ENCODE results near the gene AFAP1L2.
"Not testable (repeated sequence)": the region's sequence is repeated elsewhere in the genome, so short reads cannot be mapped to it uniquely, and the experiment has no call there.

AFAP1L2 gene

GRCh38 chr10:114359041-114359952 lies 45.0 kb downstream of the AFAP1L2 start:
- no peak for DNase-seq

- DNase-seq, result no peak
Observed at GRCh38 chr10:114357515-114357996, 46.7 kb downstream of the AFAP1L2 start.

DNA sequence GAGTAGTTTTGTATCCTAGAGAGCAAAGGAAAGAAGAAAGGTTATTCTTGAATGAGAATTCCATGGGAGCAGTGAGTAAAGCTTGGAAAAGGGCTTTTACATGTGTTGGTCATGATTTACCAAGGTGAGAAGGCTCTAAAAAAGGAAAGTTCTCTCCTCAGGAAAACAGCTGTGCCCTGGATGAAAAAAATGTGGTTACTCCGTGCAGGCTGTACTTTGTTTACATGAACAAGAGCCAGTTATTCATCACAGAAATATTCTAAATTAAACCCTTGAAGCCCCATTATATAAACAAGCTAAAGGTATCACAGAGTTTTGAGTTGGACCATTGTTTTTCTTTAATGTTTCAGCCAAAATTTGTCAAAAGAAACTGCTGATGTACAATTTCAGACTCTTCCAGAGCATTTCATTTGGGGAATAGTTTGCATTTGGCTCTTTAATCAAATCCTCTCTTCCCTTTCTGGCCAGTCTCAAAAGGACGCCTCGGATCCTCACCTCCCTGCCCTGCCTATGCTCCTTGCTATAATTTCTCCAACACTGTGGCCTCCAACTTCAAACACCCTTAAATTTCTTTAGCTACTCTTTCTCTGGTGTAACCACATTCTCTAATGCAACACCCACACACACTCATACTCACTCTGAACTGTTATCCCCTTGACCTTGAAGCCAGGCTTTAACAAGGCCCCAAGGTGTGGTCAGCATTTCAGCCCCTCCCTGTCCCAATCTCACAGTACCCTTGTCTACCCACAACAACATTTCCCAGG lies 47.4 kb downstream of the AFAP1L2 start:
- DNase-seq, result no peak

DNA sequence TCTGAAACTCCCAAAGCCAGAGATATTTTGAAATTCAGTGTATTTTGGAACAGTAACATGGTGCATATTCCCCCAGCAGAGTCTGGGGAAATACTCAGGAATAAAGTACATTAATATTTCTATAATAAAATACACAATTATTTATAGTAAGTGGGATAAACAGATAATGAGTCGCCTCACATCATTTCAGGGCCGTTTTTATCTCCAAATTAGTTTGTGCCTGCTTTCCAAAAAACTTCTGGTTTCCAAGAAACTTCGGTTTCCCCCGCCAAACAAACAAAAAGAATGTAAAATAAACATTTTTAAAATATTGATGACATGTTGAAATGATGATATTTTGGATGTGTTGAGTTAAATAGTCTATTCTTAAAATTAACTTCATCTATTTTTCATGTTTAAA lies 48.2 kb downstream of the AFAP1L2 start:
- no peak for DNase-seq

GRCh38 chr10:114353383-114353782 lies 50.9 kb downstream of the AFAP1L2 start:
- no peak for DNase-seq

GRCh38 chr10:114352653-114353298 lies 51.5 kb downstream of the AFAP1L2 start:
- DNase-seq, result no peak

DNA sequence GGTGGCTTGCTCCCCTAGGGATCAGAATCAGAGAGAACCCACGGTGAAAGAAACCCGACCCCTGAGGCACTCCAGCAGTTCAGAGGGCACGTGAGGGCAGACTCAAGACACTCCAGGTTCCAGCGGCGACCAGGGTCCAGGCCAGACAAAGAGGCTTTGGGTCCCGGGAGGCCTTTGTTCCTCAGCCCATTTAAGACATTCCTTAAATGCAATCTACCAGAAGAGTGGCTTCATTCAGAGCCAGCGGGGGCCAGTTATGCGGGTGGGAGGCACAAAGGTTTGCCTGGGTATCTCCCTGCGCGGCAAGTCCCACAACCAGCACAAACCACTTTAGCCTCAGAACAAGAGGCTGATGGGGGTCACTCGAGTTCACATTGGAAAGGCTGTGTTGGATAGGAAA lies 53.6 kb downstream of the AFAP1L2 start:
- no peak for DNase-seq

GRCh38 chr10:114349522-114350215 lies 54.6 kb downstream of the AFAP1L2 start:
- DNase-seq, result no peak

DNA sequence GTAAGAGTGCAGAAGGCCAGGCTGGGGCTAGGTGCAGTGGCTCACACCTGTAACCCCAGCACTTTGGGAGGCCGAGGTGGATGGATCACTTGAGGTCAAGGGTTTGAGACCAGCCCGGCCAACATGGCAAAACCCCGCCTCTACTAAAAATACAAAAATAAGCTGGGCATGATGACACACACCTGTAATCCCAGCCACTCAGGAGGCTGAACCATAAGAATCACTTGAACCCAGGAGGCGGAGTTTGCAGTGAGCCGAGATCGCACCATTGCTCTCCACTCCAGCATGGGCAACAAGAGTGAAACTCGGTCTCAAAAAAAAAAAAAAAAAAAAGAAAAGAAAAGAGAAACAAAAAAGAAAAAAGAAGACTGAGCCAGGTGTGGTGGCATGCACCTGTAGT lies 55.2 kb downstream of the AFAP1L2 start:
- not testable (repeated sequence) for DNase-seq

- no peak for DNase-seq
Observed at GRCh38 chr10:114347791-114348190, 56.5 kb downstream of the AFAP1L2 start.

DNA sequence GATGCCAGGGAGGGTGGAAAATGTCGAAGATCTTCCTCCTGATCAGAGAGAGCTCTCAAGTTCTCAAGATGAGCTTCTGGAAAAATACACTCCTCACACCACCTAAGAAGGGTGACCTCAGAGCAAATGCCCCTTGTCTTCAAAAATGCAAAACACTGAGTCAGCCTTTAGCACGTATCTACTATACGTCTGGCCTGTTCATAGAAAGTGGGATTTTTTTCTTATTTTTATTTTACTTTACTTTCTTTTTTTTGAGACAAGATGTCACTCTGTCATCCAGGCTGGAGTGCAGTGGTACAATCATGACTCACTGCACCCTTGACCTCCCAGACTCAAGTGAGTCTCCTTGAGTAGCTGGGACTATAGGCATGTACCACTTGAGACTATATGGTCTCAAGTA lies 57.1 kb downstream of the AFAP1L2 start:
- no peak for DNase-seq

GRCh38 chr10:114346176-114347031 lies 57.9 kb downstream of the AFAP1L2 start:
- no peak for DNase-seq

DNA sequence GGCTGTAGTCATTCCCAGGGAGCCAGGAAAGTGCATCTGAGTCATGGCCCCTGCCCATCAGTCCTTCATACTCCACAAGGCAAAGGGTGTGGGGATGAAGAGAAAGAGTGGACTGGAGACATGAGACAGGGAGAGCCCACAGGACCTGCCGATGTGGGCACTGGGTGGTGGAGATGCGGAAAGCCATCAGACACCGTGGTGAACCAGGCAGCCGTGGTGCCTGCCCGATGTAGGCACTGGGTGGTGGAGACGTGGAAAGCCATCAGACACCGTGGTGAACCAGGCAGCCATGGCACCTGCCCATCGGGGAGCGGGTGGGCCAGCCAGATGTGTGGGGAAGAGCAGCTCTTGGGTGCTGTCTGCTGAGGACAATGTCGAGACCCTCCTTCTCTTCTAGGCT lies 58.6 kb downstream of the AFAP1L2 start:
- no peak for DNase-seq

DNA sequence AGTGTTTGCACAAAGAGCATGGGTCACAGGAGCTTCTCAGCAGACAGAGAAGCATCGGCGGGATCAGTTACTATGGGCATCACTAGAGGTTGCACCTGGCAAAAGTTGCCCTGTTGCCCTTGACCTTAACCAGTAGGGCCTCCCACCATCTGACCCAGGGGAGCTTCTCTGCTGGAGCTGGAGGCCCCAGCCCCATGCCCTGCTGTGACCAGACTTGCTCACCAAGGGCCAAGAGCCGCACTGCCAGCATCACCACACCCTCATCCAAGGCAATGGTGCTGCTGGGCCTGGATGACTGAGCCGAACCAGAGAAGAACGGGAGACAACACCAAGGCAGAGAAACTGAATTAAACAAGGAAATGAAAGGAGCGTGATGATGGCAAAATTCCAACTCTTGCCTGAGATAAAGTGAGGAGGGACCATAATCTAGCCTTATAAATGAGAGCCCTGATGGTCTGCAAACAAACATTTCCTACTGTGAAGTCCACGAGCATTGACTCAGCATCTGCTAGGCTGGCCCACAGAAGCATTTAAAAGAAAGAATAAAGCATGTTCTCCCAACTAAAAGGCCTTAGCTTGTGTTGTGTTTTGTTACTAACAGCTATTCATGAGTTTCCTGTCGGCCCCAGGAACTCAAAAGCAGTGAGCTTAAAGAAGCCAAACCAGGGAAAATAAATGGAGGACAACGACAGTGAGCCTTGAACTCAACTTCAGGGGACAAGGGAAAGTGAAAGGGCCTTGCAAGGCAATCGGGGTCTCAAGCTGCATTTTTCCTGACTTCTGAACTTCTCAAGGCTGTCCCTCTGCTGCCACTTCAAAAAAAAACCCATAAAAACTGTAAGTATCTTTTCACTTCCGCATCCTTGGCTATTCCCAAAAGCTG lies 60.4 kb downstream of the AFAP1L2 start:
- no peak for DNase-seq

GRCh38 chr10:114342976-114343375 lies 61.3 kb downstream of the AFAP1L2 start:
- DNase-seq, result no peak

DNA sequence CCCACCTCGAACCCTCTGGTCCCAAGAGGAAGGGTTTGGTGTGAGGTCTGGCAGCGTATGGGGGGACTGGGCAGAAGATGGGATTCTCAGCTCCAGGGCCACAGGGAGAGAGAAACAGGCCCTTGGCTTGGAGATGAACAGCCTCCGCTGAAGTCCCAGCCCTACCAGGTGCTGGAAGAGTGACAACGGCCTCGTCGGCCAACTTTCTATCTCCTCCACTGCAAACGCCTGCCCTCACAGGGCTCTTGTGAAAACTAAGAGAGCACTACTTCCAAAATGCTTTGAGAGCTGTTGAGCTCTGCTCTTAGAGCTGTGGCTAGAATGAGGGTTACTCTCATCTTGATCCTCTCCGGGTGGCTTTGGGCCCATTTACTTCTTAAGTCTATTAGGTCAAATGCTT lies 63.5 kb downstream of the AFAP1L2 start:
- no peak for DNase-seq

DNA sequence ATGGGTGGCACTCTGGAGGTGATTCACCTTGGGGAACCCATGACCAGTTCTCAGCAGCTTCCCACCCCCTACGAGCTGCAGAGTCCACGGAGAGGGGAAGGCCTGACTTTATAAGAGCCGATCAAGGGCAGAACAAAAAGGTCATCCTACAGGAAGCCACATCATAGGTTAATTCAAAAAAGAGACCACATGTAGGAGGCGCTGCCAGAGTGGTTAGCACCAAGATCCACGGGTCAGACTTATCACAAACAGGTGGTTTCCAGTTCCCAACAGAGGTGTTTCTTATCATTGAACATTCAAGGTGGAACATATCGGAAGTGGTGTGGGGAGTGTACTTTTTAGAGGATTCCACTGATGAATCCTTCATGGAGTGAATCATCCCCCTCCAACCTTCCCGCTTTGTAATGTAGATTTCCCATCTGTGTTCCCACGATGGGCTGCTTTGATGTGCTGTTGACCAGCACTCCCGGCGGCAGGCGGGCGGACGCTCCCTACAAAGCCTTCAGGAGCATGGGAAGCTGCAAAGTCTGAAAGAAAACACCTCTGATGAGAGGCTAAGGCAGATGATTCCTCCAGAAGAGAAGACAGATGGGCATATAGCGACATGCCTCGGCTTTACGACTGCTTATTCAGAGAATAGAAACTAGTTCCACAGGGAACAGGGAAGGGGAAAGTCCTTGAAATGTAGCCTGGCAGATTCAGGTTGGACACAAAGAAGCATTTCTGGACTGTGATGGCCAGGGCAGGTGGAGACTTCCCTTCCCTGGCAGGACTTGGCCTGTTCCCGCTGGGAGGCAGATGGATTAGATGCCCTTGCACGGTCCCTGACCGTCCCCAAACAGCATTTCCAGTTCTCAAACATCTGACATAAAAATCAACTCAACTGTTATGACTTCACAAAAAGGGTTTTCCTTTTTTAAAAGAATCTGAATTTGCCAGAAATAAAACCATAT lies 66.5 kb downstream of the AFAP1L2 start:
- DNase-seq, result no peak

GRCh38 chr10:114336823-114337509 lies 67.3 kb downstream of the AFAP1L2 start:
- no peak for DNase-seq

- DNase-seq, result no peak
Observed at GRCh38 chr10:114335614-114336013, 68.7 kb downstream of the AFAP1L2 start.
